Peyer's patch (tissue), 4 donors: Measurements from ENCODE around the gene MYO15B. TPM values are rescaled to one million over a fixed set of nuclear protein-coding genes. Genes with fewer than 3 reads are reported as not detected.
A peak's percentile ranks its signal among the peaks of the same experiment; 100 is the strongest.

Experiments
- DNase-seq, 3 donors: peaks; one replicate each; pipeline ENCODE4 v3.0.0-alpha.2; 2017 to 2019
- H3K27ac ChIP-seq, 4 donors: fragments of 200-600 bp; sonication (generic); one replicate each; pipeline ENCODE4 v1.5.1; 2016 to 2019
- H3K27me3 ChIP-seq, 2 donors: fragments of 200-600 bp; sonication (generic); one replicate each; pipeline ENCODE4 v1.5.1; 2019
- H3K36me3 ChIP-seq, 3 donors: fragments of 200-600 bp; sonication (generic); one replicate each; pipeline ENCODE4 v1.5.1; 2016 to 2019
- H3K4me1 ChIP-seq, 4 donors: fragments of 200-600 bp; sonication (generic); one replicate each; pipeline ENCODE4 v1.5.1; 2016 to 2019
- H3K4me3 ChIP-seq, 4 donors: fragments of 200-600 bp; sonication (generic); 1 replicate in 3 of 4; 2 replicates in 1 of 4; pipeline ENCODE4 v1.5.1; 2016 to 2019; ENCODE audit warnings: mild to moderate bottlenecking in 1 of 4
- H3K9me3 ChIP-seq, 4 donors: fragments of 200-600 bp; sonication (generic); one replicate each; pipeline ENCODE4 v1.5.1; 2016 to 2019; ENCODE audit warnings: mild to moderate bottlenecking in 1 of 4
- CTCF ChIP-seq, 6 experiments: fragments of 450-650 bp in 4 of 6; fragments of 200-600 bp in 2 of 6; sonication (generic) in 1 of 6; IDR thresholded peaks; one replicate each; pipeline ENCODE4 v1.5.1; 2017 to 2019; ENCODE audit warnings: antibody characterized with exemption in 6 of 6, mild to moderate bottlenecking in 3 of 6, moderate library complexity in 1 of 6
- POLR2A ChIP-seq, 2 donors: fragments of 450-650 bp; IDR thresholded peaks; one replicate each; pipeline ENCODE4 v1.5.1; 2017; ENCODE audit warnings: antibody characterized with exemption in 2 of 2, mild to moderate bottlenecking in 2 of 2, moderate library complexity in 2 of 2
- total RNA-seq, 4 donors: library from RNA; depleted of rRNA; stranded (reverse); fragments of >200 nt; gene quantifications; one replicate each; pipeline ENCODE4 v1.1.0, GENCODE V29; 2016

Gene MYO15B
- total RNA-seq, 4 donors from 2014 or later, result 552 to 2,671 (median 1,951) TPM

GRCh38 chr17:75566416-75566815, 21.2 kb upstream of the MYO15B start:
- TF ChIP-seq CTCF (IDR thresholded peaks at IDR 0.05), result no peak
- TF ChIP-seq POLR2A (IDR thresholded peaks at IDR 0.05), result no peak
- no peaks in the 10 kb centered on the region for H3K27me3 ChIP-seq
- H3K27ac ChIP-seq, result no peak overlapping the region
- no peak for DNase-seq
- no peaks in the 10 kb centered on the region for H3K9me3 ChIP-seq
- H3K36me3 ChIP-seq, result peaks cover 0 to 91% (median 0%) of the 10 kb centered on the region in 3 donors
- H3K4me3 ChIP-seq, result no peak overlapping the region
- H3K4me1 ChIP-seq, result peaks cover 0 to 8% (median 2%) of the 10 kb centered on the region in 4 donors

GRCh38 chr17:75566834-75567233, 20.8 kb upstream of the MYO15B start:
- DNase-seq, result peak in 2 of 3 donors; percentile 52 to 65
- TF ChIP-seq CTCF (IDR thresholded peaks at IDR 0.05) (no peak), POLR2A (IDR thresholded peaks at IDR 0.05) (no peak)
- H3K27me3 ChIP-seq, result no peaks in the 10 kb centered on the region
- H3K4me3 ChIP-seq, result no peak overlapping the region
- peaks cover 0 to 8% (median 2%) of the 10 kb centered on the region in 4 donors for H3K4me1 ChIP-seq
- no peak overlapping the region for H3K27ac ChIP-seq
- H3K9me3 ChIP-seq, result no peaks in the 10 kb centered on the region
- peaks cover 0 to 92% (median 0%) of the 10 kb centered on the region in 3 donors for H3K36me3 ChIP-seq

- no peak overlapping the region for H3K27ac ChIP-seq
- H3K4me1 ChIP-seq, result peaks cover 0 to 8% (median 2%) of the 10 kb centered on the region in 4 donors
- no peaks in the 10 kb centered on the region for H3K27me3 ChIP-seq
- H3K9me3 ChIP-seq, result no peaks in the 10 kb centered on the region
- DNase-seq, result no peak
- TF ChIP-seq POLR2A (IDR thresholded peaks at IDR 0.05), result no peak
- no peak for TF ChIP-seq CTCF (IDR thresholded peaks at IDR 0.05)
- no peak overlapping the region for H3K4me3 ChIP-seq
- peaks cover 0 to 92% (median 0%) of the 10 kb centered on the region in 3 donors for H3K36me3 ChIP-seq
Observed at GRCh38 chr17:75568412-75569255, 19.0 kb upstream of the MYO15B start.

GRCh38 chr17:75570034-75570676, 17.4 kb upstream of the MYO15B start:
- no peaks in the 10 kb centered on the region for H3K27me3 ChIP-seq
- DNase-seq, result no peak
- peak overlapping the region in 1 of 4 donors; percentile 70 for H3K27ac ChIP-seq
- no peak for TF ChIP-seq CTCF (IDR thresholded peaks at IDR 0.05)
- no peak for TF ChIP-seq POLR2A (IDR thresholded peaks at IDR 0.05)
- no peaks in the 10 kb centered on the region for H3K9me3 ChIP-seq
- H3K36me3 ChIP-seq, result peaks cover 0 to 85% (median 0%) of the 10 kb centered on the region in 3 donors
- H3K4me1 ChIP-seq, result peaks cover 0 to 8% (median 2%) of the 10 kb centered on the region in 4 donors
- no peak overlapping the region for H3K4me3 ChIP-seq

- H3K27me3 ChIP-seq, result no peaks in the 10 kb centered on the region
- no peak for DNase-seq
- no peak for TF ChIP-seq POLR2A (IDR thresholded peaks at IDR 0.05)
- no peak for TF ChIP-seq CTCF (IDR thresholded peaks at IDR 0.05)
- H3K4me3 ChIP-seq, result no peak overlapping the region
- H3K36me3 ChIP-seq, result peaks cover 0 to 79% (median 0%) of the 10 kb centered on the region in 3 donors
- peaks cover 0 to 8% (median 2%) of the 10 kb centered on the region in 4 donors for H3K4me1 ChIP-seq
- no peaks in the 10 kb centered on the region for H3K9me3 ChIP-seq
- H3K27ac ChIP-seq, result peak overlapping the region; percentile 22 to 70 (median 56)
Observed at GRCh38 chr17:75570772-75571171, 16.8 kb upstream of the MYO15B start.
